Progenitor cell of endocrine pancreas (in vitro differentiated cells): Measurements from ENCODE around the gene AK9. TPM values are rescaled to one million over a fixed set of nuclear protein-coding genes. Genes with fewer than 3 reads are reported as not detected.
A peak's percentile ranks its signal among the peaks of the same experiment; 100 is the strongest.

Experiments used
- DNase-seq: peaks from one replicate; pipeline ENCODE4 v3.0.0; 2021; ENCODE audit warnings: low spot score; ENCODE audit not compliant: unreplicated experiment
- H3K27ac Mint-ChIP-seq: 2 replicates; pipeline ENCODE4 v1.8.0; 2021; ENCODE audit warnings: mild to moderate bottlenecking, moderate library complexity, mixed read lengths
- H3K27me3 Mint-ChIP-seq: 2 replicates; pipeline ENCODE4 v1.8.0; 2021; ENCODE audit warnings: mixed read lengths
- H3K36me3 Mint-ChIP-seq: 2 replicates; pipeline ENCODE4 v1.8.0; 2022; ENCODE audit warnings: mixed read lengths; ENCODE audit not compliant: insufficient read depth
- H3K4me1 Mint-ChIP-seq: 2 replicates; pipeline ENCODE4 v1.8.0; 2021; ENCODE audit warnings: low read depth, mixed read lengths
- H3K4me3 Mint-ChIP-seq: 2 replicates; pipeline ENCODE4 v1.8.0; 2021; ENCODE audit warnings: low read depth, mild to moderate bottlenecking, moderate library complexity, mixed read lengths
- H3K9me3 Mint-ChIP-seq: 2 replicates; pipeline ENCODE4 v1.8.0; 2021; ENCODE audit warnings: low read depth, mixed read lengths
- total RNA-seq: library from RNA; stranded (reverse); gene quantifications from 2 replicates; pipeline ENCODE4 v1.2.1, GENCODE V29; 2021
- TF ChIP-seq, protein P1 (sequence below): fragments of 200-600 bp; sonication (generic); IDR thresholded peaks from one replicate; pipeline ENCODE4 v1.5.0; 2021; ENCODE audit warnings: antibody characterized with exemption, mild to moderate bottlenecking; ENCODE audit not compliant: unreplicated experiment

The AK9 gene
- total RNA-seq, 1 donor from 2014 or later, result 12.8 TPM

DNA sequence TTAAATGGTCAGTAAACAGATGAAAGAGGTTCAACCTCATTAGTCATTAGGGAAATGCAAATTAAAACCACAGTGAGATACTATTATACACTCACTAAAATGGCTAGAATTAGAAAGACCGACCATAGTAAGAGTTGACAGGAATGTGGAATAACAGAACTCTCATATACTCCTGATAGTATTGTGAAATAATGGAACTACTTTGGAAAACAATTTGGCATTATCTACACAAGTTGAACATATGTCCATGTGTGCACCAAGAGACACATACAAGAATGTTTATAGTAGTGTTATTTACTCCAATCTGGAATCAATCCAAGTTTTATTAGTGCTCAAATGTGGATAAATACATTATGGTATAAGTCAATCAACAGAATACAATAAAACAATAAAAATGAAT lies 59.6 kb downstream of the AK9 start:
- TF ChIP-seq, protein P1, sequence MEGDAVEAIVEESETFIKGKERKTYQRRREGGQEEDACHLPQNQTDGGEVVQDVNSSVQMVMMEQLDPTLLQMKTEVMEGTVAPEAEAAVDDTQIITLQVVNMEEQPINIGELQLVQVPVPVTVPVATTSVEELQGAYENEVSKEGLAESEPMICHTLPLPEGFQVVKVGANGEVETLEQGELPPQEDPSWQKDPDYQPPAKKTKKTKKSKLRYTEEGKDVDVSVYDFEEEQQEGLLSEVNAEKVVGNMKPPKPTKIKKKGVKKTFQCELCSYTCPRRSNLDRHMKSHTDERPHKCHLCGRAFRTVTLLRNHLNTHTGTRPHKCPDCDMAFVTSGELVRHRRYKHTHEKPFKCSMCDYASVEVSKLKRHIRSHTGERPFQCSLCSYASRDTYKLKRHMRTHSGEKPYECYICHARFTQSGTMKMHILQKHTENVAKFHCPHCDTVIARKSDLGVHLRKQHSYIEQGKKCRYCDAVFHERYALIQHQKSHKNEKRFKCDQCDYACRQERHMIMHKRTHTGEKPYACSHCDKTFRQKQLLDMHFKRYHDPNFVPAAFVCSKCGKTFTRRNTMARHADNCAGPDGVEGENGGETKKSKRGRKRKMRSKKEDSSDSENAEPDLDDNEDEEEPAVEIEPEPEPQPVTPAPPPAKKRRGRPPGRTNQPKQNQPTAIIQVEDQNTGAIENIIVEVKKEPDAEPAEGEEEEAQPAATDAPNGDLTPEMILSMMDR, result no peak
- Mint-ChIP-seq H3K36me3 (peaks cover 3% of the 10 kb centered on the region), H3K27me3 (no peaks in the 10 kb centered on the region), H3K27ac (no peak overlapping the region), H3K9me3 (no peaks in the 10 kb centered on the region), H3K4me3 (no peak overlapping the region), H3K4me1 (no peaks in the 10 kb centered on the region)
- no peak for DNase-seq

DNA sequence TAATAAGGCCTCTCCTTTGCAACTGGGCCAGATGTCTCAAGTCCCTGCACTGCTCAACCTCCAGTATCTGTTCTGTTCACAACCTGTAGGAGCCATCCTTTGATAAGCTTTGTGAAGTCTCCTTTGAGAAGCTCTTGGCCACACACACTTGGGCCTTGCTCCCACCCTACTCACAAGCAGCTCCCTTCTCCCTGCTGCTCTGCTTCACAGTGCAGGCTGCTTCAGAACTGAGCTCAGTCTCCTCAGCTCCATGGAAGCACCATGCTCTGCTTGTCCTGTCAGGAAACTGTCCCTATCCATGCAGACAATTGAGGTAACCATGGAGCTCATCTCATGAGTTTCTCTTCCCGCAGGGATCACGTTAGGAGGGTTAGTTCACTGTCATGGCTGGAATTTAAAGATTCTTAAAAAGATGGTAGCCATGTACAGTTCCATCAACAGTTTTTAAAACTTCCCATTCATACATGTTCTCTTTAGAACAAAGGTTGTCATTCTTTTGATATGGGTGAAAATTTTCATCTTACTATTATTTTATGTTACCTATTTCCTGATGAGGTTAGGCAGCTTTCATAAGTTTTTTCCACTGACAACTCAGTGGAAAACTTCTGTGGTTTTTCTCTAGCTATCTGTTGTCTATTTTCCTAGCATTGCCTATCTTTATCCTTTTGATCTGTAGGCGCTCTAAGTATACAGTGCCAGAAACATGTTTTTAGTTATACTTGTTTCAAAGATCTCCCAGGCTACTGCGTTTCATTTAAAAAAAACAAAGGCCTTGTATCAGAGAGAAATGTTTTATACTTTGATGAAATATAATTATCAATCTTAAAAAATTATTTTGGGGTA lies 62.6 kb downstream of the AK9 start:
- Mint-ChIP-seq H3K4me1 (no peaks in the 10 kb centered on the region), H3K27ac (peak overlapping the region; percentile 39), H3K27me3 (no peaks in the 10 kb centered on the region), H3K9me3 (peaks cover 7% of the 10 kb centered on the region), H3K36me3 (peaks cover 6% of the 10 kb centered on the region), H3K4me3 (no peak overlapping the region)
- TF ChIP-seq, protein P1, result no peak
- no peak for DNase-seq

DNA sequence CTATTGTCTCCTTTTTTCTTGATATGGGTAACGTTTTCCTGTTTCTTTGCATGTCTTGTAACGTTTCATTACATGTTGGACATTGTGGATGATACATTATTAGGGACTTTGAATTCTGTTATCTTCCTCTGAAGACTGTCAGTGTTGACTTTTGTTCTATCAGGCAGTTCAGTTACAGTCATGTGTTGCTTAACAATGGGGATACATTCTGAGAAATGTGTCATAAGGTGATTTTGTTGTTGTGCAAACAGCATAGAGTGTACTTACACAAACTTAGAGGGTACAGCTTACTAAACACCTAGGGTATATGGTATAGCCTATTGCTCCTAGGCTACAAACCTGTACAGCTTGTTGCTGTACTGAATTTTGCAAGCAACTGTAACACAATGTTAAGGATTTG lies 64.7 kb downstream of the AK9 start:
- no peaks in the 10 kb centered on the region for H3K4me1 Mint-ChIP-seq
- H3K27me3 Mint-ChIP-seq, result no peaks in the 10 kb centered on the region
- H3K27ac Mint-ChIP-seq, result no peak overlapping the region
- TF ChIP-seq, protein P1, result no peak
- peaks cover 4% of the 10 kb centered on the region for H3K36me3 Mint-ChIP-seq
- H3K4me3 Mint-ChIP-seq, result no peak overlapping the region
- peaks cover 7% of the 10 kb centered on the region for H3K9me3 Mint-ChIP-seq
- DNase-seq, result no peak

DNA sequence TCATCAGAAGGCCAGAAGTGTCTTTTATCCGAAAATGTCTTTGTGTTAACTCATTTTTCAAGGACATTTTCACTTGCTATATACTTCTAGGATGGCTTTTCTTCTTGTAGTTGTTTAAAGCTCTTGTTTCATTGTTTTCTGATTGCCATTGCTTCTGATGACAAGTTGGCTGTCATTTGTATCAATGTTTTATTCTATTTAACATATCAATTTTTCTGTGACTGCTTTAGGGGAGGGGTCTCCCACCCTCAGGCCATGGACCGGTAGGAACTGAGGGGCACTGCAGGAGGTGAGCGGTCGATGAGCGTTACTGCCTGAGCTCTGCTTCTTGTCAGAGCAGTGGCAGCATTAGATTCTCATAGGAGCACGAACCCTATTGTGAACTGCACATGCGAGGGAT lies 65.8 kb downstream of the AK9 start:
- peaks cover 4% of the 10 kb centered on the region for H3K36me3 Mint-ChIP-seq
- DNase-seq, result no peak
- peaks cover 7% of the 10 kb centered on the region for H3K9me3 Mint-ChIP-seq
- TF ChIP-seq, protein P1, result no peak
- no peaks in the 10 kb centered on the region for H3K4me1 Mint-ChIP-seq
- H3K27me3 Mint-ChIP-seq, result no peaks in the 10 kb centered on the region
- no peak overlapping the region for H3K4me3 Mint-ChIP-seq
- H3K27ac Mint-ChIP-seq, result no peak overlapping the region

DNA sequence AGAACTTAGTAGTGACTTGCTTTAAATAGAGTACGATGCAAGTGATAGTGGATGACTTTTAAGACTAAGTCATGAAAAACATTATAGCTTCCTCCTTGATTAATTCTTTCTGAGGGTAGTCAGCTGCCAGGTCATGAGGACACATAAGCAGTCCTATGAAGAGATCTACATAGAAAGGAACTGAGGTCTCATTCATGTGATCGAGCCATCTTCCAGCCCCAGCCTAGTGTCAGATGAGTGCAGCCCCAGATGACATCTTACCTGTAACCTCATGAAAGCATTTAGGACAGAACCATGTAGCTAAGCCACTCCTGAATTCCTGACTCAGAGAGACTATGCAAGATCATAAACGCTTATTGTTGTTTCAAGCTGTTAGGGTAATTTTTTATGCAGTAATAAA lies 67.7 kb downstream of the AK9 start:
- Mint-ChIP-seq H3K4me1 (no peaks in the 10 kb centered on the region), H3K27me3 (no peaks in the 10 kb centered on the region), H3K36me3 (peaks cover 4% of the 10 kb centered on the region), H3K4me3 (no peak overlapping the region), H3K27ac (no peak overlapping the region), H3K9me3 (peaks cover 7% of the 10 kb centered on the region)
- no peak for DNase-seq
- TF ChIP-seq, protein P1, result no peak
